Progenitor cell of endocrine pancreas (in vitro differentiated cells): ENCODE measurements around the gene FRMD4A. TPM values are rescaled to one million over a fixed set of nuclear protein-coding genes. Genes with fewer than 3 reads are reported as not detected.
A peak's percentile ranks its signal among the peaks of the same experiment; 100 is the strongest.

Experiments
- DNase-seq: peaks from one replicate; pipeline ENCODE4 v3.0.0; 2021; ENCODE audit warnings: low spot score; ENCODE audit not compliant: unreplicated experiment
- H3K27ac Mint-ChIP-seq: 2 replicates; pipeline ENCODE4 v1.8.0; 2021; ENCODE audit warnings: mild to moderate bottlenecking, moderate library complexity, mixed read lengths
- H3K27me3 Mint-ChIP-seq: 2 replicates; pipeline ENCODE4 v1.8.0; 2021; ENCODE audit warnings: mixed read lengths
- H3K36me3 Mint-ChIP-seq: 2 replicates; pipeline ENCODE4 v1.8.0; 2022; ENCODE audit warnings: mixed read lengths; ENCODE audit not compliant: insufficient read depth
- H3K4me1 Mint-ChIP-seq: 2 replicates; pipeline ENCODE4 v1.8.0; 2021; ENCODE audit warnings: low read depth, mixed read lengths
- H3K4me3 Mint-ChIP-seq: 2 replicates; pipeline ENCODE4 v1.8.0; 2021; ENCODE audit warnings: low read depth, mild to moderate bottlenecking, moderate library complexity, mixed read lengths
- H3K9me3 Mint-ChIP-seq: 2 replicates; pipeline ENCODE4 v1.8.0; 2021; ENCODE audit warnings: low read depth, mixed read lengths
- CTCF ChIP-seq: fragments of 200-600 bp; sonication (generic); IDR thresholded peaks from one replicate; pipeline ENCODE4 v1.5.0; 2021; ENCODE audit warnings: antibody characterized with exemption, mild to moderate bottlenecking; ENCODE audit not compliant: unreplicated experiment
- total RNA-seq: library from RNA; stranded (reverse); gene quantifications from 2 replicates; pipeline ENCODE4 v1.2.1, GENCODE V29; 2021

FRMD4A gene
- total RNA-seq, 1 donor from 2014 or later, result 42.2 TPM

- H3K27ac Mint-ChIP-seq, result no peak overlapping the region
Measured at GRCh38 chr10:14311206-14311957, 19.3 kb downstream of the FRMD4A start.

GRCh38 chr10:14309593-14309992 lies 21.1 kb downstream of the FRMD4A start:
- H3K4me1 Mint-ChIP-seq, result peaks cover 11% of the 10 kb centered on the region
- no peak overlapping the region for H3K4me3 Mint-ChIP-seq
- peaks cover 12% of the 10 kb centered on the region for H3K27me3 Mint-ChIP-seq
- no peaks in the 10 kb centered on the region for H3K36me3 Mint-ChIP-seq
- no peak for TF ChIP-seq CTCF
- no peak overlapping the region for H3K27ac Mint-ChIP-seq
- no peak for DNase-seq
- H3K9me3 Mint-ChIP-seq, result no peaks in the 10 kb centered on the region

More at GRCh38 chr10:14311206-14311957, 19.3 kb downstream of the FRMD4A start:
- Mint-ChIP-seq H3K36me3 (no peaks in the 10 kb centered on the region), H3K9me3 (no peaks in the 10 kb centered on the region), H3K4me1 (peaks cover 11% of the 10 kb centered on the region), H3K27me3 (peaks cover 15% of the 10 kb centered on the region), H3K4me3 (no peak overlapping the region)
- no peak for DNase-seq
- no peak for TF ChIP-seq CTCF

- DNase-seq, result no peak
- no peaks in the 10 kb centered on the region for H3K36me3 Mint-ChIP-seq
- peaks cover 11% of the 10 kb centered on the region for H3K4me1 Mint-ChIP-seq
- no peak for TF ChIP-seq CTCF
- H3K9me3 Mint-ChIP-seq, result no peaks in the 10 kb centered on the region
- H3K27ac Mint-ChIP-seq, result no peak overlapping the region
- H3K27me3 Mint-ChIP-seq, result peaks cover 12% of the 10 kb centered on the region
- H3K4me3 Mint-ChIP-seq, result no peak overlapping the region
Measured at GRCh38 chr10:14306190-14306589, 24.5 kb downstream of the FRMD4A start.

GRCh38 chr10:14304046-14304445 lies 26.7 kb downstream of the FRMD4A start:
- TF ChIP-seq CTCF, result no peak
- Mint-ChIP-seq H3K4me3 (no peak overlapping the region), H3K27ac (no peak overlapping the region), H3K9me3 (no peaks in the 10 kb centered on the region), H3K4me1 (no peaks in the 10 kb centered on the region), H3K36me3 (no peaks in the 10 kb centered on the region), H3K27me3 (peaks cover 3% of the 10 kb centered on the region)
- DNase-seq, result no peak

- Mint-ChIP-seq H3K4me3 (no peak overlapping the region), H3K4me1 (no peaks in the 10 kb centered on the region), H3K27me3 (no peaks in the 10 kb centered on the region)
Measured at GRCh38 chr10:14302035-14302434, 28.7 kb downstream of the FRMD4A start.

More at GRCh38 chr10:14302035-14302434, 28.7 kb downstream of the FRMD4A start:
- peak; percentile 42 for TF ChIP-seq CTCF
- no peak for DNase-seq
- Mint-ChIP-seq H3K9me3 (no peaks in the 10 kb centered on the region), H3K36me3 (no peaks in the 10 kb centered on the region), H3K27ac (no peak overlapping the region)
